GM12878 (cell line): ENCODE results near the gene GARS1. TPM values are rescaled to one million over a fixed set of nuclear protein-coding genes. Genes with fewer than 3 reads are reported as not detected.

Experiments used
- ATAC-seq: fragments of 200-7000 bp; cut with Tn5 transposase; 3 replicates; pipeline ENCODE4 v1.9.1; 2020; ENCODE audit warnings: mild to moderate bottlenecking, moderate library complexity
- BruUV-seq: library from RNA; stranded (reverse); fragments of 400-500 nt; replicated peaks from 2 replicates; lab custom pipeline; 2021; lab: Mats Ljungman, UMichigan
- CTCF ChIA-PET: fragments of 300-600 bp; sonication (Branson Sonifier 250); formaldehyde crosslinking; extraction: SDS; loops from one replicate; lab custom pipeline; 2021; ENCODE audit warnings: inconsistent platforms; lab: Yijun Ruan, JAX
- POLR2A ChIA-PET: fragments of 350-600 bp; formaldehyde crosslinking; extraction: SDS; loops from one replicate; lab custom pipeline; 2021; ENCODE audit warnings: inconsistent platforms; lab: Charles Lee
- RAD21 ChIA-PET: fragments of 300-600 bp; sonication (Branson Sonifier 250); formaldehyde crosslinking; loops from one replicate; lab custom pipeline; 2023; ENCODE audit warnings: antibody characterized with exemption; ENCODE audit not compliant: unreplicated experiment; lab: Charles Lee
- SMC1A ChIA-PET: fragments of 300-600 bp; sonication (Branson Sonifier 250); formaldehyde crosslinking; loops from one replicate; lab custom pipeline; 2023; ENCODE audit not compliant: unreplicated experiment, uncharacterized antibody; lab: Charles Lee
- DNase-seq: peaks from one replicate; pipeline ENCODE4 v3.0.0-alpha.2; 2011; ENCODE audit warnings: low read depth, low spot score
- FAIRE-seq: peaks from 3 replicates; lab custom pipeline; 2011; peaks lifted over from hg19 to GRCh38; lab: Jason Lieb, UNC
- H2AFZ ChIP-seq: 2 replicates; pipeline ENCODE4 v1.6.0; 2011; ENCODE audit warnings: low read depth, low read length, control low read depth; ENCODE audit not compliant: control insufficient read depth
- H3K27ac ChIP-seq: 2 replicates; pipeline ENCODE4 v1.5.1; 2011; ENCODE audit warnings: control low read depth; ENCODE audit not compliant: control insufficient read depth, insufficient read depth
- H3K27me3 ChIP-seq, 2 experiments: replicated peaks in 1 of 2; 2 replicates each; pipeline versions ENCODE4 v1.6.0 to v1.6.1; 2011; ENCODE audit warnings: low read length in 1 of 2; ENCODE audit not compliant: control insufficient read depth in 2 of 2, insufficient read depth in 2 of 2
- H3K36me3 ChIP-seq, 2 experiments: 2 replicates each; pipeline ENCODE4 v1.5.1; 2011; ENCODE audit warnings: low read length in 1 of 2; ENCODE audit not compliant: control insufficient read depth in 2 of 2, insufficient read depth in 2 of 2
- H3K4me1 ChIP-seq: 2 replicates; pipeline ENCODE4 v1.6.1; 2011; ENCODE audit warnings: mild to moderate bottlenecking, low read length, moderate library complexity, mixed read lengths; ENCODE audit not compliant: control insufficient read depth, insufficient read depth
- H3K4me2 ChIP-seq: 2 replicates; pipeline ENCODE4 v1.6.0; 2011; ENCODE audit warnings: control low read depth; ENCODE audit not compliant: control insufficient read depth, insufficient read depth
- H3K4me3 ChIP-seq: fragments of 200-600 bp; sonication (generic); 2 replicates; pipeline ENCODE4 v1.5.1; 2016
- H3K79me2 ChIP-seq: 2 replicates; pipeline ENCODE4 v1.6.0; 2011; ENCODE audit warnings: low read length; ENCODE audit not compliant: control insufficient read depth, insufficient read depth
- H3K9ac ChIP-seq: 2 replicates; pipeline ENCODE4 v1.8.0; 2011; ENCODE audit warnings: low read length, control low read depth, mixed read lengths; ENCODE audit not compliant: control insufficient read depth, insufficient read depth
- H3K9me3 ChIP-seq: replicated peaks from 3 replicates; pipeline ENCODE4 v1.5.1; 2011; ENCODE audit warnings: mild to moderate bottlenecking, low read length; ENCODE audit not compliant: control insufficient read depth, insufficient read depth
- H4K20me1 ChIP-seq: 2 replicates; pipeline ENCODE4 v1.6.0; 2011; ENCODE audit not compliant: control insufficient read depth, insufficient read depth
- ETV6 ChIP-seq, 2 experiments: fragments of 450-650 bp in 1 of 2; IDR thresholded peaks in 1 of 2; conservative IDR thresholded peaks in 1 of 2; 2 replicates each; pipeline ENCODE4 v1.6.1; 2014; ENCODE audit warnings: antibody characterized with exemption in 1 of 2, borderline replicate concordance in 1 of 2, low read depth in 1 of 2, mild to moderate bottlenecking in 1 of 2, moderate library complexity in 1 of 2
- FOXM1 ChIP-seq: IDR thresholded peaks from 2 replicates; pipeline ENCODE4 v1.6.1; 2012; ENCODE audit warnings: low read depth, mild to moderate bottlenecking, inconsistent platforms, low read length, moderate library complexity
- IKZF1 ChIP-seq: fragments of 450-650 bp; conservative IDR thresholded peaks from 2 replicates; pipeline ENCODE4 v1.6.1; 2017; ENCODE audit warnings: antibody characterized with exemption, mild to moderate bottlenecking
- KDM1A ChIP-seq: fragments of 200-600 bp; sonication (generic); IDR thresholded peaks from 2 replicates; pipeline ENCODE4 v1.6.1; 2016; ENCODE audit warnings: borderline replicate concordance
- NFYB ChIP-seq: IDR thresholded peaks from 2 replicates; pipeline ENCODE4 v1.6.1; 2011; ENCODE audit warnings: low read depth, mild to moderate bottlenecking, low read length, improper control_type of control experiment, moderate library complexity; ENCODE audit not compliant: insufficient read depth
- PAX5 ChIP-seq: IDR thresholded peaks from 2 replicates; pipeline ENCODE4 v1.6.1; 2011; ENCODE audit warnings: low read depth, low read length, borderline replicate concordance
- RAD51 ChIP-seq: fragments of 450-650 bp; IDR thresholded peaks from 2 replicates; pipeline ENCODE4 v1.6.1; 2016; ENCODE audit warnings: moderate library complexity, mild to moderate bottlenecking, inconsistent platforms
- RFX5 ChIP-seq: IDR thresholded peaks from 2 replicates; pipeline ENCODE4 v1.6.1; 2011; ENCODE audit warnings: low read depth, low read length, improper control_type of control experiment
- SP1 ChIP-seq: IDR thresholded peaks from one replicate; pipeline ENCODE4 v1.6.1; 2011; ENCODE audit warnings: low read depth, low read length
- SREBF1 ChIP-seq: IDR thresholded peaks from 2 replicates; pipeline ENCODE4 v1.6.1; 2012; ENCODE audit warnings: mild to moderate bottlenecking, low read length
- STAT3 ChIP-seq: IDR thresholded peaks from 2 replicates; pipeline ENCODE4 v1.6.1; 2011; ENCODE audit warnings: low read depth, low read length, improper control_type of control experiment
- SUZ12 ChIP-seq: fragments of 200-600 bp; sonication (generic); IDR thresholded peaks from one replicate; pipeline ENCODE4 v1.6.1; 2018; ENCODE audit warnings: antibody characterized with exemption, mild to moderate bottlenecking; ENCODE audit not compliant: unreplicated experiment
- ZBTB40 ChIP-seq: fragments of 450-650 bp; IDR thresholded peaks from 2 replicates; pipeline ENCODE4 v1.6.1; 2016; ENCODE audit warnings: mild to moderate bottlenecking, moderate library complexity, borderline replicate concordance
- WGBS: methylation state at CpG from one replicate; pipeline ENCODE4 v1.1.6; 2016; ENCODE audit warnings: low lambda C conversion rate; ENCODE audit not compliant: insufficient replicate concordance, insufficient coverage; ENCODE audit errors: missing lambda C conversion rate; 5-methylcytosine and 5-hydroxymethylcytosine counted together
- in situ Hi-C: fragments of 300-500 bp; cut with MboI; formaldehyde crosslinking; loops from 9 replicates; pipeline ENCODE4 v1.14.3; 2018; ENCODE audit warnings: mixed read lengths
- intact Hi-C: fragments of 100-400 bp; cut with micrococcal nuclease; formaldehyde crosslinking; loops from one replicate; pipeline ENCODE4 v1.14.2; 2022; ENCODE audit not compliant: unreplicated experiment
- polyA plus RNA-seq, 11 experiments: library from polyadenylated mRNA; depleted of rRNA in 4 of 11; unstranded in 6 of 11; stranded (reverse) in 5 of 11; fragments of >200 nt; fragmentation: Nextera tagmentation in 4 of 11; fragmentation: Illumina TruSeq in 1 of 11; extraction: Ambion mirVana in 4 of 11; extraction: Trizol in 1 of 11; gene quantifications; 1 replicate in 1 of 11; 2 replicates in 10 of 11; pipeline versions ENCODE4 v1.2.1 to v1.2.3, GENCODE V29; 2011 to 2016; ENCODE audit warnings: inconsistent platforms in 2 of 11, missing spikeins in 2 of 11, low read depth in 1 of 11
- total RNA-seq, 4 experiments: library from RNA; depleted of rRNA in 3 of 4; stranded (reverse); fragments of >200 nt in 3 of 4; fragmentation: Illumina TruSeq in 1 of 4; extraction: Trizol in 1 of 4; gene quantifications; 2 replicates each; pipeline versions ENCODE4 v1.2.1 to v1.2.3, GENCODE V29; 2013 to 2021
- TF ChIP-seq, protein P1 (sequence below): fragments of 450-650 bp; formaldehyde crosslinking; IDR thresholded peaks from 2 replicates; pipeline ENCODE4 v1.4.0; 2020; ENCODE audit warnings: mild to moderate bottlenecking, moderate library complexity

The GARS1 gene
- total and polyA plus RNA-seq, 10 of the 15 experiments (the other 5 are each of a cell fraction or from before 2014, with no cell fraction given): 120 to 361 (median 187) TPM

DNA sequence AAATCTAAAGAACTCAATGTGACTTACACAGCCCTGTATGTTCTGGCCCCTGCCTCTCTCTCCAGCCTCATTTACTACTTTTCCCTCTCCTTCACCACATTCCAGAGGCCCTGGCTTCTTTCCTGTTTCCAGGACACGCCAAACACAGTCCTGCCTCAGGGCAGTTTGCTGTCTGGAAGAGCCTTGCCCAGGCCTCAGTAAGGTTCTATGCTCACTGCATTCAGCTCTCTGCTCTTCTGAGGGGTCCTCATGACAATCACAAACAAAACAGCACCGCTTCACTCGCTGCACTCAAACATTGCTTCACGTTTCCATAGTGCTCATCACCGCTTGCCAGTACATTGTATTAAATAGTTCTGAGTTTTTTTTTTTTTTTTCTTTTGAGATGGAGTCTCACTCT, 35.1 kb upstream of the GARS1 start (continued):
- no peak for TF ChIP-seq STAT3

GRCh38 chr7:30561389-30561788, 33.3 kb upstream of the GARS1 start:
- no peak overlapping the region for H3K4me3 ChIP-seq
- intact Hi-C loops: loop anchor here (5.0 to 10.0 kb wide), 2 partner anchors 149 to 497 kb away; no protein-coding TSS in a partner anchor
- H3K27ac ChIP-seq: no peak overlapping the region
- no peak for TF ChIP-seq IKZF1
- TF ChIP-seq SP1: no peak
- TF ChIP-seq SUZ12: no peak
- TF ChIP-seq SREBF1: no peak
- TF ChIP-seq RFX5: no peak
- TF ChIP-seq ETV6 (conservative IDR thresholded peaks at IDR 0.05 in 1 of 2, IDR thresholded peaks at IDR 0.05 in 1 of 2; ENCODE audit: borderline replicate concordance in 1 of 2, low read depth in 1 of 2): no peak
- no peak for TF ChIP-seq FOXM1
- TF ChIP-seq ZBTB40: no peak
- no peak for TF ChIP-seq RAD51
- no peak for TF ChIP-seq NFYB
- TF ChIP-seq PAX5: no peak
- TF ChIP-seq, protein P1, sequence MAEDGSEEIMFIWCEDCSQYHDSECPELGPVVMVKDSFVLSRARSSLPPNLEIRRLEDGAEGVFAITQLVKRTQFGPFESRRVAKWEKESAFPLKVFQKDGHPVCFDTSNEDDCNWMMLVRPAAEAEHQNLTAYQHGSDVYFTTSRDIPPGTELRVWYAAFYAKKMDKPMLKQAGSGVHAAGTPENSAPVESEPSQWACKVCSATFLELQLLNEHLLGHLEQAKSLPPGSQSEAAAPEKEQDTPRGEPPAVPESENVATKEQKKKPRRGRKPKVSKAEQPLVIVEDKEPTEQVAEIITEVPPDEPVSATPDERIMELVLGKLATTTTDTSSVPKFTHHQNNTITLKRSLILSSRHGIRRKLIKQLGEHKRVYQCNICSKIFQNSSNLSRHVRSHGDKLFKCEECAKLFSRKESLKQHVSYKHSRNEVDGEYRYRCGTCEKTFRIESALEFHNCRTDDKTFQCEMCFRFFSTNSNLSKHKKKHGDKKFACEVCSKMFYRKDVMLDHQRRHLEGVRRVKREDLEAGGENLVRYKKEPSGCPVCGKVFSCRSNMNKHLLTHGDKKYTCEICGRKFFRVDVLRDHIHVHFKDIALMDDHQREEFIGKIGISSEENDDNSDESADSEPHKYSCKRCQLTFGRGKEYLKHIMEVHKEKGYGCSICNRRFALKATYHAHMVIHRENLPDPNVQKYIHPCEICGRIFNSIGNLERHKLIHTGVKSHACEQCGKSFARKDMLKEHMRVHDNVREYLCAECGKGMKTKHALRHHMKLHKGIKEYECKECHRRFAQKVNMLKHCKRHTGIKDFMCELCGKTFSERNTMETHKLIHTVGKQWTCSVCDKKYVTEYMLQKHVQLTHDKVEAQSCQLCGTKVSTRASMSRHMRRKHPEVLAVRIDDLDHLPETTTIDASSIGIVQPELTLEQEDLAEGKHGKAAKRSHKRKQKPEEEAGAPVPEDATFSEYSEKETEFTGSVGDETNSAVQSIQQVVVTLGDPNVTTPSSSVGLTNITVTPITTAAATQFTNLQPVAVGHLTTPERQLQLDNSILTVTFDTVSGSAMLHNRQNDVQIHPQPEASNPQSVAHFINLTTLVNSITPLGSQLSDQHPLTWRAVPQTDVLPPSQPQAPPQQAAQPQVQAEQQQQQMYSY: no peak
- no peak for TF ChIP-seq KDM1A
- no peak for DNase-seq
- FAIRE-seq: no peak
- SMC1A ChIA-PET: interaction anchor here (4.3 to 5.6 kb wide), 3 partner anchors 51 to 398 kb away, joined by 31 to 96 read pairs (median 81); no protein-coding TSS in a partner anchor
- RAD21 ChIA-PET: interaction anchor here (5.0 kb wide), 1 partner anchor 285 kb away, joined by 78 read pairs; no protein-coding TSS in a partner anchor
- no peaks in the 10 kb centered on the region; the same call in 1 of the 2 replicates for H3K4me1 ChIP-seq
- H3K79me2 ChIP-seq: no peaks in the 10 kb centered on the region
- BruUV-seq: TSS peak; percentile 43
- ATAC-seq: no peak
- WGBS: 88% methylated on average over 6 of the region's 6 CpGs
- H3K36me3 ChIP-seq: peaks cover 0 to 12% of the 10 kb centered on the region in 2 experiments
- POLR2A ChIA-PET: no interaction called here
- no peaks in the 10 kb centered on the region for H3K9me3 ChIP-seq
- in situ Hi-C loops: loop anchor here (5.0 kb wide), 1 partner anchor 399 kb away; no protein-coding TSS in a partner anchor
- no peak overlapping the region for H3K9ac ChIP-seq
- CTCF ChIA-PET: interaction anchor here (1.7 to 7.7 kb wide), 4 partner anchors 13 to 285 kb away, joined by 5 to 119 read pairs (median 112); no protein-coding TSS in a partner anchor
- H2AFZ ChIP-seq: no peak overlapping the region
- H3K27me3 ChIP-seq: no peaks in the 10 kb centered on the region
- no peaks in the 10 kb centered on the region for H4K20me1 ChIP-seq
- H3K4me2 ChIP-seq: no peak overlapping the region
